ENCODE results near the gene GAB2.

- TF ChIP-seq POLR2A (IDR thresholded peaks at IDR 0.05) (no peak), CTCF (IDR thresholded peaks at IDR 0.05) (no peak), EP300 (IDR thresholded peaks at IDR 0.05) (no peak)
These were observed 193.1 kb downstream of the GAB2 start for GRCh38 chr11:78224506-78224905.
